LNCaP clone FGC (cell line): Measurements from ENCODE around the gene PRKN.
"Not testable (repeated sequence)": the region's sequence is repeated elsewhere in the genome, so short reads cannot be mapped to it uniquely, and the experiment has no call there.

ENCODE experiments used
- DNase-seq: peaks from one replicate; pipeline ENCODE4 v3.0.0-alpha.2; 2011; ENCODE audit warnings: low read depth
- H3K4me3 ChIP-seq: 2 replicates; pipeline ENCODE4 v1.5.1; 2011; ENCODE audit warnings: mild to moderate bottlenecking, low read depth, low read length, control low read depth
- TF ChIP-seq, protein P1 (sequence below): IDR thresholded peaks from 2 replicates; pipeline ENCODE4 v1.5.1; 2012; ENCODE audit warnings: mild to moderate bottlenecking; ENCODE audit not compliant: control insufficient read depth, insufficient read depth; ENCODE audit errors: extremely low read depth

Gene PRKN

DNA sequence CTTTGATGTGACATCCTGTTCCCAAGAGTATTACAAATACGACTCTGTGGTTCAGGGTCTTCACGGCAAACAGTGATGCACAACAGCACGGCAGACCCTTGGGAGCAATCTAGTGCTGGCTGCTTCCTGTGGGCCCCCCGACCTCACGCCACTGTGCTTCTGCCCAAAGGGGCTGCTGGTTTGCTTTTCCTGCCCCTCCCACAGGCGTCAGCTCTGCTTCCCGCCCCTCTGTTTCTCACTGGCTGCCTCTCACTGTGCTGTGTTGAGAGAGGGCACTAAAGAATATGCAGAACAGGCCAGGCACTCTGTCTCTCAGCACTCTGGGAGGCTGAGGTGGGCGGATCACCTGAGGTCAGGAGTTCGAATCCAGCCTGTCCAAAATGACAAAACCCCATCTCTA, 899.2 kb downstream of the PRKN start:
- no peak overlapping the region for H3K4me3 ChIP-seq
- TF ChIP-seq, protein P1, sequence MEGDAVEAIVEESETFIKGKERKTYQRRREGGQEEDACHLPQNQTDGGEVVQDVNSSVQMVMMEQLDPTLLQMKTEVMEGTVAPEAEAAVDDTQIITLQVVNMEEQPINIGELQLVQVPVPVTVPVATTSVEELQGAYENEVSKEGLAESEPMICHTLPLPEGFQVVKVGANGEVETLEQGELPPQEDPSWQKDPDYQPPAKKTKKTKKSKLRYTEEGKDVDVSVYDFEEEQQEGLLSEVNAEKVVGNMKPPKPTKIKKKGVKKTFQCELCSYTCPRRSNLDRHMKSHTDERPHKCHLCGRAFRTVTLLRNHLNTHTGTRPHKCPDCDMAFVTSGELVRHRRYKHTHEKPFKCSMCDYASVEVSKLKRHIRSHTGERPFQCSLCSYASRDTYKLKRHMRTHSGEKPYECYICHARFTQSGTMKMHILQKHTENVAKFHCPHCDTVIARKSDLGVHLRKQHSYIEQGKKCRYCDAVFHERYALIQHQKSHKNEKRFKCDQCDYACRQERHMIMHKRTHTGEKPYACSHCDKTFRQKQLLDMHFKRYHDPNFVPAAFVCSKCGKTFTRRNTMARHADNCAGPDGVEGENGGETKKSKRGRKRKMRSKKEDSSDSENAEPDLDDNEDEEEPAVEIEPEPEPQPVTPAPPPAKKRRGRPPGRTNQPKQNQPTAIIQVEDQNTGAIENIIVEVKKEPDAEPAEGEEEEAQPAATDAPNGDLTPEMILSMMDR: no peak
- DNase-seq: no peak

DNA sequence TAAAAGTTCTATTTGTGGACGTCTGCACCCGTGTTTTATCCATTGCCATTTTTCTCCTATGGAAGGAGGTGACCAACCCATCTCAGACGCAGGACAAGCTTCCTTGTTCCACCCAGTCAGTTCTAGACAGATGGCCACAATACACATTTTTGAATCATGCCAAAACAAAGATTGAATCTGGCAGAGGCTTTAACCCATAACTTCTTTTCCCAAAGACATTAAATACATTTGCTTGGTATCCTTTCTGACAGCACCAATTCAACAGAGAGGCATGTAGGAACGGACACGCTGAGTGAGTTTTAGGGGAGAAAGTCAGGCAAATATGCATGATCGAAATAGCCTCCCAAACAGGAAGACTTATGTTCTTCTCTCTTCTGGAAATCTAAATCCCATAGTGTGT, 901.1 kb downstream of the PRKN start:
- TF ChIP-seq, protein P1: no peak
- no peak overlapping the region for H3K4me3 ChIP-seq
- no peak for DNase-seq

DNA sequence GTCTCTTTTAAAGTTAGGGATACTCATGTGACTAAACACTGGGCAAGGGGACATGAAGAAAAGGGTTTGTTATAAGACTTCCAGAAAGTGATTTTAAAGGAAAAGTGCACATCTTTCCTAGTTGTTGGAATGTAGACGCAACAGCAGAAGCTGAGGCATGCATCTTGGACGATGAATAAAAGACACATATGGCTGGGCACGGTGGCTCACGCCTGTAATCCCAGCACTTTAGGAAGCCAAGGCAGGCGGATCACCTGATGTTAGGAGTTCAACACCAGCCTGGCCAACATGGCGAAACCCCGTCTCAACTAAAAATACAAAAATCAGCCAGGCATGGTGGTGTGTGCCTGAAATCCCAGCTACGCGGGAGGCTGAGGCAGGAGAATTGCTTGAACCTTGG, 905.4 kb downstream of the PRKN start:
- not testable (repeated sequence) for DNase-seq, H3K4me3 ChIP-seq

DNA sequence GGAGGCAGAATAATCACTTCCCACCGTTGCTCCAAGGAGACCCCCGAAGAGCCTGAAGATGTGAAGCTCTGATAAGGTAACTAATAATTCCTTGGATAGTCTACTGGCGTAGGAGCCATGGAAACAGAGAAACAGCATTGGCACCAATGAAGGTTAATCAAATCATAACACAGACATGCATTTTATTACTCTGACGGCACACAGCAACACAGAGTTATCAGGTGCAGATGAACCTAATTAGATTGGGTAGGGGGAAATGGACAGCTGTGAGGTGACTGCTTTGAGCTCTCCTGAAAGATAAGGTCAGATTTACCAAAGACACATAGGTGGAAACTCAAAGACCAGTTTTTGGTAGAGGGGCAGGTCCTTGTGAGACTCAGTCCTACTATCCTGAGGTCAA, 909.7 kb downstream of the PRKN start:
- no peak for DNase-seq
- TF ChIP-seq, protein P1: no peak
- H3K4me3 ChIP-seq: no peak overlapping the region

DNA sequence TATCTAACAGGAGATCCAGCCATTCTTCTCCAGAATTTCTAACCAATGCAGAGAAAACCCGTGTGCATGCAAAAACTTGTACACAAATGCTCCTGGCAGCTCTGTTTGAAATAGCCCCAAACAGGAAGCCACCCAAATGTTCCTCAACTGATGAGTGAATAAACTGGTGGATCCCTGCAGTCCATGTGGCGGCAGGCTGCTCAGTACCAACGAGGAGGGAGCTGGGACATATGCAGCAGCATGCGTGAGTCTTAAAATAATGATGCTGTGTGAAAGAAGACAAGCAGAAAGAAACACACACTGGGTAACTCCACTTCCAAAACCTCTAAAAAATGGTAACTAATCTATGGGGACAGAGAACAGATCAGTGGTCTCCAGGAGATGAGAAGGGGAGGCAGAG, 911.6 kb downstream of the PRKN start:
- H3K4me3 ChIP-seq: no peak overlapping the region
- TF ChIP-seq, protein P1: no peak
- no peak for DNase-seq

DNA sequence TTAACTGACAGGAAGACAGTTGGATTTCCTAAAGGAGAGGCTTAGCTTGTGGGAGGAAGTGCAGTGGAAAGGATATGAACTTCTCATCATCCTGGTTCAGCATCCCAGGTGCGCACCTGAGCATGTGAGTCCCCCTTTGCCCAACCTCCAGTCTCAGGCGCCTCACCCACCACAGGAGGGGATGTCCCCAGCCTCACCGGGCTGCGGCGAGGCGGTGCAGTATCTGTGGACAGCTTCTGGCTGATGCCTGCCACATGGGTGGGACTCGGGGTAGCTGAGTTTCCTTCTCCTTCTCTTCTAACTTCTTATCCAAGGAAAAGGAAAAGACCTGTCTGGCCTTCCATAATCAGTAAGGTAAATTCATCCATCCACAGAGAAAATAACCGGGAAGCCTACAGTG, 914.4 kb downstream of the PRKN start:
- H3K4me3 ChIP-seq: no peak overlapping the region
- DNase-seq: no peak
- TF ChIP-seq, protein P1: no peak

DNA sequence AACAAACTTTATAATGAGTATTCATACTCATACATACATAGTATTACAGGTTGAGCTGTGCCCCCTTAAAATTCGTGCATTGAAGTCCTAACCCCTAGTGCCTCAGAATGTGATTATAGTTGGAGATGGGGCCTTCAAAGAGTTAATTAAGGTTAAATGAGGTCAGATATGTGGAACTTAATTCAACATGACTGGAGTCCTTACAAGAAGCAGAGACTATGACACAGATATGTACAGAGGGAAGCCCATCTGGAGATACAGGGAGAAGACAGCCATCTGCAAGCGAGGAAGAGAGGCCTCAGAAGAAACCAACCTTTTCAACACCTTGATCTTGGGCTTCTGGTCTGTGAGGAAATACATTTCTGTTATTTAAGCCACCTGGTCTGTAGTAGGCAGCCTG, 917.6 kb downstream of the PRKN start:
- H3K4me3 ChIP-seq: no peak overlapping the region
- no peak for DNase-seq
- TF ChIP-seq, protein P1: no peak

DNA sequence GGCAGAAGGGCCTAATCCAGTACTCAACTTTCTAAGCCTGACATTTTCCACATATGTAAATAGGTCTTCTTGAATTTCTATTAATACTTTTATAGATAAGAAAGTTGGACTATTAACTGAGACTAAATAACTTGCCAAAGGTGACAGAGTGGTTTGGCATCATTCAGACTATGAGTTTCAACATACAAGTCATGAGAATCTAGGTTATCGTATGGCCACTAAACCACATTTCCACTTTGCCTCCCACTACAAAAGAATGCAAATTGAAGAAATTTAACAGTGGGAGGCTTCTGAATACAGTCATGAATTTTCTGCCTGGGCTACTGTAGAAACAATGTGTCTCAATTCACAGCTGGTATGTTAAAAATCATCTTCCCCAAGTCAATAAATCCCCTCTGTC, 922.7 kb downstream of the PRKN start:
- TF ChIP-seq, protein P1: no peak
- no peak for DNase-seq
- no peak overlapping the region for H3K4me3 ChIP-seq
